ENCODE data around the gene HOXD9.

HOXD9 gene

GRCh38 chr2:176165370-176166050 is 43.0 kb downstream of the HOXD9 start:
- no peak for DNase-seq (ENCODE audit: low spot score)

DNA sequence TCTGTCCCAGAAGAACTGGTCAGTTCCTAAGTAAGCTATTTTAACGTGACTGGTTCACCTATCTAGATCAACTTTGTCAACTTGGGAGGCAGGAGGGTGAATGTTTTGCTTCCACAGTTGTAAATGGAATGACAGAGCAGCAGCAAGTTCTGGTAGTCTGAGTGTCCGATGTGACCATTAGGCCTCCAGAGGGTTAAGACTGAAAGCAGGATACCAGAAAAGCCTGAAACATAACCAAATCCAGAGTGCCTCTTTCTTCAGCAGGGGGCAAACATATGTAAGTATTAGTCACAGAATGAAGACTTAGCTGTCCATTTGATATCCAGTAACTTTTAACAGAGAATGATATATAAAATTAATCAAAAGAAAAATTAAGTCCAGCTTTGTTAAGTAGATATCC is 43.8 kb downstream of the HOXD9 start:
- no peak for DNase-seq (ENCODE audit: low spot score)

DNA sequence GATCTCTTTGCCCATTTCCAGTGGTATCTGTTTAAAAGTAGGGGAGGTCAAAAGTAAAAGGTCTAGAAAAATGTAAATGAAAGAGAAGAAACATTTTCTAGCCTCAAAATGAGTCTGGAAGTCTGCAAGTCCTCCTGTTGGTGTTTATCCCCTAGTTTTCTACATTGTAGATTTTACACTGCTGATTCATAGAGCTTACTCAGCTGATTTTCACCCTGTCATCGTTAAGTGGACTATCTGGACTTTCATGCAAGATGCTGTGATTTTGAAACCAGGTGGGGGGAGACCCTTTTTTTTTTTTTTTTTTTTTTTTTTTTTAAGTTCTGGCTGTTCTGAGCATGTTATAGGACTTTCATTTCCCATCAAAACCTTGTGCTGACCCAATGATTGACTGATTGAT is 44.9 kb downstream of the HOXD9 start:
- no peak for DNase-seq (ENCODE audit: low spot score)

- no peak for DNase-seq (ENCODE audit: low spot score)
These were observed 46.7 kb downstream of the HOXD9 start for GRCh38 chr2:176169181-176169580.

DNA sequence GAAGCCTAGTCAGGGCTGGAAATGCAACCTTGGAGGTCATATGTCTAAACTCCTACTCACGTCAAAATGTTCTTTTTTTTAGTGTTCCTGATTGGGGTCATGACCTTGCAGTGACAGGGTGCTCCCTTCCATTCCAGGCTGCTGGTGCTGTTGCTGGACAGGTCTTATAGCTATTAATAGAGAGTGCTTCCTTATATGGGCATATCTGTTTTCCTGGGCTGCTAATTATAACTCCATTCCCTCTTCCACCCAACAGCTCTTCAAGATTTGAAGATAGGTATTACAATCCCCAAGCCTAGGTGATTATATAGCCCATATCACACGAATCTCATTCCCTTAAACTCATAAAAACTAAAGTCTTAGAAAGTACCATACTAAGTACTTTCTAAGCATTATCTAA is 47.2 kb downstream of the HOXD9 start:
- DNase-seq (ENCODE audit: low spot score), result no peak

- no peak for DNase-seq (ENCODE audit: low spot score)
These were observed 48.2 kb downstream of the HOXD9 start for GRCh38 chr2:176170602-176171305.

GRCh38 chr2:176171351-176172006 is 49.0 kb downstream of the HOXD9 start:
- DNase-seq (ENCODE audit: low spot score), result no peak

- DNase-seq (ENCODE audit: low spot score), result no peak
These were observed 49.7 kb downstream of the HOXD9 start for GRCh38 chr2:176172007-176172894.

GRCh38 chr2:176172895-176173566 is 50.5 kb downstream of the HOXD9 start:
- no peak for DNase-seq (ENCODE audit: low spot score)

- no peak for DNase-seq (ENCODE audit: low spot score)
These were observed 51.3 kb downstream of the HOXD9 start for GRCh38 chr2:176173567-176174381.

- no peak for DNase-seq (ENCODE audit: low spot score)
These were observed 51.9 kb downstream of the HOXD9 start for GRCh38 chr2:176174382-176174823.

Data from activated CD4-positive, alpha-beta T cell treated with anti-CD3 and anti-CD28 coated beads, Interleukin-2, Interleukin-4, amounts not matched to agents 100 ng/mL and 50 ng/mL, durations not matched to agents 16 hours and 8 hours (primary cell).